GM23338 (cell line): Measurements from ENCODE around the gene CNDP2. TPM values are rescaled to one million over a fixed set of nuclear protein-coding genes. Genes with fewer than 3 reads are reported as not detected.

Source experiments
- ATAC-seq: fragments of 200-7000 bp; cut with Tn5 transposase; 3 replicates; pipeline ENCODE4 v1.9.1; 2020
- DNase-seq: peaks from one replicate; pipeline ENCODE4 v3.0.0-alpha.2; 2015; ENCODE audit warnings: low spot score
- H2AFZ ChIP-seq: fragments of 200-600 bp; sonication (generic); 2 replicates; pipeline ENCODE4 v1.8.0; 2016; ENCODE audit warnings: antibody characterized with exemption, mild to moderate bottlenecking, moderate library complexity
- H3F3A ChIP-seq: fragments of 200-600 bp; sonication (generic); replicated peaks from 2 replicates; pipeline ENCODE4 v1.8.0; 2017; ENCODE audit warnings: antibody characterized with exemption, mixed run types, low read depth
- H3K27ac ChIP-seq: fragments of 200-600 bp; sonication (generic); 2 replicates; pipeline ENCODE4 v1.6.1; 2016; ENCODE audit warnings: low read depth
- H3K27me3 ChIP-seq: fragments of 200-600 bp; sonication (generic); 2 replicates; pipeline ENCODE4 v1.8.0; 2016; ENCODE audit warnings: mild to moderate bottlenecking, mixed run types, moderate library complexity; ENCODE audit not compliant: insufficient read depth
- H3K36me3 ChIP-seq: fragments of 200-600 bp; sonication (generic); 2 replicates; pipeline ENCODE4 v1.8.0; 2016; ENCODE audit warnings: mild to moderate bottlenecking; ENCODE audit not compliant: insufficient read depth
- H3K4me1 ChIP-seq: fragments of 200-600 bp; sonication (generic); 2 replicates; pipeline ENCODE4 v1.8.0; 2016; ENCODE audit warnings: mild to moderate bottlenecking, moderate library complexity; ENCODE audit not compliant: insufficient read depth
- H3K4me2 ChIP-seq: fragments of 200-600 bp; sonication (generic); 2 replicates; pipeline ENCODE4 v1.7.1; 2017; ENCODE audit warnings: mixed run types
- H3K4me3 ChIP-seq: fragments of 200-600 bp; sonication (generic); 2 replicates; pipeline ENCODE4 v1.6.1; 2016; ENCODE audit warnings: mixed run types
- H3K79me2 ChIP-seq: fragments of 200-600 bp; sonication (generic); replicated peaks from 2 replicates; pipeline ENCODE4 v1.8.0; 2017; ENCODE audit warnings: mild to moderate bottlenecking; ENCODE audit not compliant: insufficient read depth
- H3K9me2 ChIP-seq: fragments of 200-600 bp; sonication (generic); 2 replicates; pipeline ENCODE4 v1.8.0; 2017; ENCODE audit not compliant: insufficient read depth
- H4K20me1 ChIP-seq: fragments of 200-600 bp; sonication (generic); replicated peaks from 2 replicates; pipeline ENCODE4 v1.8.0; 2017; ENCODE audit warnings: mild to moderate bottlenecking; ENCODE audit not compliant: insufficient read depth
- H3K27ac Mint-ChIP-seq: 2 replicates; pipeline ENCODE4 v1.8.0; 2020; ENCODE audit warnings: inconsistent platforms, mild to moderate bottlenecking, moderate library complexity, mixed read lengths
- H3K27me3 Mint-ChIP-seq: 3 replicates; pipeline ENCODE4 v1.8.0; 2022; ENCODE audit warnings: low read depth, mild to moderate bottlenecking, moderate library complexity, mixed read lengths, inconsistent platforms; ENCODE audit not compliant: insufficient read depth, poor library complexity
- H3K36me3 Mint-ChIP-seq: 3 replicates; pipeline ENCODE4 v1.8.0; 2021; ENCODE audit warnings: low read depth, mild to moderate bottlenecking, inconsistent platforms, moderate library complexity, mixed read lengths
- H3K4me1 Mint-ChIP-seq: 3 replicates; pipeline ENCODE4 v1.8.0; 2020; ENCODE audit warnings: mild to moderate bottlenecking, inconsistent platforms, mixed read lengths
- H3K4me3 Mint-ChIP-seq: 3 replicates; pipeline ENCODE4 v1.8.0; 2021; ENCODE audit warnings: moderate library complexity, mild to moderate bottlenecking, inconsistent platforms, mixed read lengths
- H3K9me3 Mint-ChIP-seq: 3 replicates; pipeline ENCODE4 v1.8.0; 2020; ENCODE audit warnings: moderate library complexity, mild to moderate bottlenecking, inconsistent platforms, mixed read lengths
- CTCF ChIP-seq, 2 experiments: fragments of 200-600 bp in 1 of 2; sonication (generic) in 1 of 2; conservative IDR thresholded peaks; 2 replicates each; pipeline versions ENCODE4 v1.5.1 to v1.6.1; 2016 to 2017; ENCODE audit warnings: antibody characterized with exemption in 2 of 2, low read depth in 2 of 2, mild to moderate bottlenecking in 2 of 2, moderate library complexity in 1 of 2
- EZH2 ChIP-seq: fragments of 200-600 bp; sonication (generic); IDR thresholded peaks from one replicate; pipeline ENCODE4 v1.8.0; 2017; ENCODE audit warnings: antibody characterized with exemption, mild to moderate bottlenecking, low read depth; ENCODE audit not compliant: unreplicated experiment
- EZH2phosphoT487 ChIP-seq: fragments of 200-600 bp; sonication (generic); IDR thresholded peaks from one replicate; pipeline ENCODE4 v1.8.1; 2018; ENCODE audit warnings: antibody characterized with exemption; ENCODE audit not compliant: unreplicated experiment
- POLR2AphosphoS5 ChIP-seq: IDR thresholded peaks from 2 replicates; pipeline ENCODE4 v1.6.1; 2016; ENCODE audit warnings: antibody characterized with exemption, low read depth
- REST ChIP-seq: IDR thresholded peaks from one replicate; pipeline ENCODE4 v1.6.1; 2018; ENCODE audit warnings: antibody characterized with exemption; ENCODE audit not compliant: unreplicated experiment
- STAT1 ChIP-seq: IDR thresholded peaks from one replicate; pipeline ENCODE4 v1.6.1; 2016; ENCODE audit warnings: antibody characterized with exemption; ENCODE audit not compliant: unreplicated experiment
- ZNF114 ChIP-seq: fragments of 250-450 bp; sonication (Bioruptor Pico); IDR thresholded peaks from 2 replicates; pipeline ENCODE4 v1.5.0; 2020; ENCODE audit warnings: mild to moderate bottlenecking, moderate library complexity
- polyA plus RNA-seq: library from polyadenylated mRNA; unstranded; fragments of >200 nt; fragmentation: Nextera tagmentation; extraction: Ambion mirVana; gene quantifications from 2 replicates; pipeline ENCODE4 v1.2.1, GENCODE V29; 2016
- total RNA-seq: library from RNA; depleted of rRNA; stranded (reverse); fragments of >200 nt; shearing (Covaris generic); gene quantifications from 2 replicates; pipeline ENCODE4 v1.2.3, GENCODE V29; 2014

Gene CNDP2
- total and polyA plus RNA-seq, 2 experiments from 2014 or later, result 116 to 175 TPM

- H3K36me3 Mint-ChIP-seq, result peaks cover 64% of the 10 kb centered on the region
- no peak overlapping the region for H2AFZ ChIP-seq
Measured at GRCh38 chr18:74499633-74500032, 3.5 kb downstream of the CNDP2 start.

More at GRCh38 chr18:74499633-74500032, 3.5 kb downstream of the CNDP2 start:
- TF ChIP-seq ZNF114 (CRISPR knock-in tag) (no peak), STAT1 (no peak), EZH2 (no peak), POLR2AphosphoS5 (no peak), CTCF (conservative IDR thresholded peaks at IDR 0.05; ENCODE audit: low read depth in 2 of 2) (no peak), REST (no peak), EZH2phosphoT487 (no peak)
- no peaks in the 10 kb centered on the region for H3K9me3 Mint-ChIP-seq
- H3K27me3 Mint-ChIP-seq, result peaks cover 6% of the 10 kb centered on the region
- peak overlapping the region; percentile 89 for H3K27ac Mint-ChIP-seq
- H3K4me1 ChIP-seq, result peaks cover 12% of the 10 kb centered on the region
- peaks cover 21% of the 10 kb centered on the region for H4K20me1 ChIP-seq
- peaks cover 34% of the 10 kb centered on the region for H3K4me1 Mint-ChIP-seq
- H3K36me3 ChIP-seq, result peaks cover 31% of the 10 kb centered on the region
- ATAC-seq (no peak), DNase-seq (no peak)
- H3F3A ChIP-seq, result no peaks in the 10 kb centered on the region
- H3K79me2 ChIP-seq, result peaks cover 46% of the 10 kb centered on the region
- H3K27me3 ChIP-seq, result no peaks in the 10 kb centered on the region
- H3K9me2 ChIP-seq, result no peaks in the 10 kb centered on the region
- H3K4me3 ChIP-seq, result no peak overlapping the region
- peak overlapping the region; percentile 46 for H3K4me3 Mint-ChIP-seq
- peak overlapping the region; percentile 91; the same call in 1 of the 2 replicates for H3K4me2 ChIP-seq
- H3K27ac ChIP-seq, result no peak overlapping the region
